Caki2 (cell line): ENCODE results near the gene ADGRF3. TPM values are rescaled to one million over a fixed set of nuclear protein-coding genes. Genes with fewer than 3 reads are reported as not detected.
"Not testable (repeated sequence)": the region's sequence is repeated elsewhere in the genome, so short reads cannot be mapped to it uniquely, and the experiment has no call there.

Experiments
- DNase-seq: peaks from one replicate; pipeline ENCODE4 v3.0.0-alpha.2; 2015; ENCODE audit warnings: low read depth
- in situ Hi-C: cut with HindIII; loops from 2 replicates; pipeline ENCODE4 v1.10.0; 2016; ENCODE audit warnings: low sequenced_read_pairs, low pct_unique_long_range_greater_than_20kb, mixed read lengths
- total RNA-seq: library from RNA; depleted of rRNA; stranded (reverse); fragments of >200 nt; shearing (Covaris generic); gene quantifications from 2 replicates; pipeline ENCODE4 v1.2.3, GENCODE V29; 2014; ENCODE audit warnings: low replicate concordance; rRNA removed

The ADGRF3 gene
- 0.23 and 0.68 TPM in 2 replicates for total RNA-seq

GRCh38 chr2:26346454-26347053, at the start of gene ADGRF3:
Gene ADGRF3, minus strand, starts transcription at chr2:26346789. Its CDS starts 555 bp downstream, at chr2:26346234.
- DNase-seq: peak; percentile 64
- in situ Hi-C loops: no loop called here

GRCh38 chr2:26395394-26395793, 48.8 kb upstream of the ADGRF3 start:
- in situ Hi-C loops: no loop called here
- DNase-seq: no peak

GRCh38 chr2:26394694-26395093, 48.1 kb upstream of the ADGRF3 start:
- no peak for DNase-seq
- in situ Hi-C loops: no loop called here

GRCh38 chr2:26387189-26387588, 40.6 kb upstream of the ADGRF3 start:
- in situ Hi-C loops: no loop called here
- no peak for DNase-seq

GRCh38 chr2:26384597-26384996, 38.0 kb upstream of the ADGRF3 start:
- no peak for DNase-seq
- in situ Hi-C loops: no loop called here

GRCh38 chr2:26384183-26384582, 37.6 kb upstream of the ADGRF3 start:
- in situ Hi-C loops: no loop called here
- no peak for DNase-seq

- no peak for DNase-seq
- in situ Hi-C loops: no loop called here
Measured at GRCh38 chr2:26382564-26382963, 36.0 kb upstream of the ADGRF3 start.

GRCh38 chr2:26380281-26380680, 33.7 kb upstream of the ADGRF3 start:
- in situ Hi-C loops: no loop called here
- no peak for DNase-seq

GRCh38 chr2:26376799-26377198, 30.2 kb upstream of the ADGRF3 start:
- DNase-seq: no peak
- in situ Hi-C loops: no loop called here

- DNase-seq, in situ Hi-C loops: not testable (repeated sequence)
Measured at GRCh38 chr2:26370909-26371308, 24.3 kb upstream of the ADGRF3 start.

- in situ Hi-C loops, DNase-seq: not testable (repeated sequence)
Measured at GRCh38 chr2:26369664-26370063, 23.1 kb upstream of the ADGRF3 start.

- in situ Hi-C loops: no loop called here
- DNase-seq: no peak
Measured at GRCh38 chr2:26366957-26367356, 20.4 kb upstream of the ADGRF3 start.

GRCh38 chr2:26364669-26365068, 18.1 kb upstream of the ADGRF3 start:
- in situ Hi-C loops: no loop called here
- no peak for DNase-seq

- in situ Hi-C loops: no loop called here
- no peak for DNase-seq
Measured at GRCh38 chr2:26363958-26364357, 17.4 kb upstream of the ADGRF3 start.

- in situ Hi-C loops: no loop called here
- DNase-seq: no peak
Measured at GRCh38 chr2:26363323-26363722, 16.7 kb upstream of the ADGRF3 start.

GRCh38 chr2:26359886-26360473, 13.4 kb upstream of the ADGRF3 start:
- in situ Hi-C loops: no loop called here
- no peak for DNase-seq

GRCh38 chr2:26356771-26357170, 10.2 kb upstream of the ADGRF3 start:
- in situ Hi-C loops: no loop called here
- DNase-seq: no peak

GRCh38 chr2:26356111-26356510, 9.5 kb upstream of the ADGRF3 start:
- no peak for DNase-seq
- in situ Hi-C loops: no loop called here

- in situ Hi-C loops: no loop called here
- DNase-seq: peak; percentile 99
Measured at GRCh38 chr2:26355038-26355995, 8.7 kb upstream of the ADGRF3 start.
